Hematopoietic multipotent progenitor cell treated with erythropoietin and hydrocortisone succinate and interleukin-3 and kit ligand, for 17 days (in vitro differentiated cells): ENCODE measurements around the gene ONECUT3.
A peak's percentile ranks its signal among the peaks of the same experiment; 100 is the strongest.

Experiments used
- DNase-seq: peaks from one replicate; pipeline ENCODE4 v3.0.0-alpha.2; 2015; ENCODE audit warnings: low spot score

ONECUT3 gene

GRCh38 chr19:1814833-1815604 is 61.7 kb downstream of the ONECUT3 start:
- DNase-seq: no peak

DNA sequence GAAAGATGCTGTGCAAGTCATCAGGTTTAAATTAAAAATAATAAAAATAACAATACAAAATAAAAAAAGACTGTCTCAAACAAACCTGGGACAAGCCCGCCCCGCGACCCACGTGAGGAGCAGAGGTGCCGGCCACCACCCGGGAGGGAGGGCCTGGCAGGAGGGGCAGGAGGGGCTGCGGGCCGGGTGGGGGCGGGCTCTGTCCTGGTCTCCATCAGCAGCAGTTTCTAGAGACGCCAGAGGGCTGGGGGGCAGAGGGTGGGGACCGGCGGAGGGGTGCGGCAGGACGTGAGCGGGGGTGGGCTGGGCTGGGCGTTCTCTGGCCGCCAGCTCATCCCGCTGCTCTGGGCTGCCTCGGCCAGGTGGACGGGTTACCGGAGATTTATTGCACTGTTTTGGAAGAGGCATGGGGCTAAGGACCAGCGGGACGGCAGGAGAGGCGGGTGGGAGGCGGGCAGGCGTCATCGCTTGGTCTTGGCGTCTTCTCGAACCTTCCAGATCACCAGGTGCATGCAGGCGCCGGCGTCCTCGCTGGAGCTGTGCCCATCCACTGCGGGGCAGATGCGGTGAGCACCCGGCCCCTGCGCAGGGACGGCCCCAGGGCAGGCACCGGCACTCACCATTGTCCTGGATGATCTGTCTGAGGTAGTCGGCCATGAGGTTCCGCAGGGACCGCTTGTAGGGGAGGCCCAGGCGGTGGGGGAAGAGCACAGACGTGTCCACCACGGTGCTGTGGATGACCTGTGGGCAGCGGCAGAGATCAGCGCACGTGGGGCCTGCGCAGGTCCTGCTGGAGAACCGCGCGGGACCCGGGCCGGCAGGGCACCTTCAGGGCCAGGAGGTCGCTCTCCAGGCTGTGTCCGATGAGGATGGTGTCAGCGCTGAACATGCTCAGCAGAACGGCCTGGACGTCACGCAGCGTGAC is 62.6 kb downstream of the ONECUT3 start:
- DNase-seq: no peak

- DNase-seq: no peak
These were observed 63.4 kb downstream of the ONECUT3 start for GRCh38 chr19:1816530-1817298.

DNA sequence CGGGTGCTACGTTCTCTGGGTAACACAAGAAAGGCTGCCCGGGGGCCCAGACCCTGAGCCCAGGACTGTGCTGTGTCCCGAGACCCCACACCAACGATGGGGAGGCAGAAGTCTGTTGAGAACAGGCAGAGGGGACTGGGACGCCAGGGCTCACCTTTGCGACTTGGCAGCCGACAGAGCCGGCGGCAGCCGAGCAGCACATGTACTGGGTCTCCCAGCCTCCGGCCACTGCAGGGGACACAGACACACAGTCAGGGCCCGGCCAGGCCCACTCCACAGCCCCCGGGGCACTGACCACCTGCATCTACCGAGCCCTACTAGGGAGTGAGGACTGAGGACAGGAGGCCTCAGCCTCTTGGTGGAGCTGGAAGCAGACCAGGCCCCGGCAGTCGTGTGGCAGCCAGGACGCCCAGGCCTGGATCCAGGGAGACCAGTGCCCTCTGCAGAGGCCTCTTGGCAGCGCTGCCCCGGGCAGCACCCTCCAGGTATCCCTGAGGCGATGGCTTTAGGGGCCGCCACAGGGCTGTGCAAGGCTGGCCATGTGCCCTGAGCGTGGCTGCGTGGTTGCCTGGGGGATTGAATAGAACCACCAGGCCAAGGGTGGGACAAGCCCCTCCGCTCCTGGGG is 64.4 kb downstream of the ONECUT3 start:
- no peak for DNase-seq

DNA sequence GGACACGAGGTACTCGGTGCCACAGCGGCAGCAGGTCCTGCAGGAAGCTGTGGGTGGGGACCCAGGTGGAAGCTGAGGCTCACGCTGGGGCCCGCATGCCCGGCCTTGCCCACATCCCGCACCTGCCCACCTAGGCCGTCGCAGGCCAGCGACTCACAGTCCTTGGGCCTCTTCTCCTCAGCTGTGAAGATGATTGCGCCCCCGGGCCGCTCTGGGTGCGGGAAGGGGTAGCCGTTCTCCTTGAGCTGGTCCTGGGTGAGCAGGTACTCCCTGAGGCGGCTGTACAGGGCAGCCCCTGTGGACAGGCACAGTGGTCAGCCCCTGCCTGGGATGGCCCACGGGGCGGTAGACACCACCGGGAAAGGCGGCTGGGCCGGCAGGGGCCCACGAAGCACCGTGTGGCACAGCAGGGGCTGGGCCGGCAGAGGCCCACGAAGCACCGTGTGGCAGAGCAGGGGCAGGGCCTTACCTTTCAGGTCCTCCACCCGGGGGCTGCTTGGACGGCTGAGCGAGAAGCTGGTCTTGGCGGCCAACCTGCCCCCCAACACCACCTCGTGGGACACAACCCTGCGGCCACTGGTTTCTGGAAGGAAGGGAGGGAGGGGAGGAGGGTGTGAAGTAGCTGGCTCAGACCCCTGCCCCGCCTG is 65.4 kb downstream of the ONECUT3 start:
- DNase-seq: no peak

- no peak for DNase-seq
These were observed 66.3 kb downstream of the ONECUT3 start for GRCh38 chr19:1819341-1820255.

DNA sequence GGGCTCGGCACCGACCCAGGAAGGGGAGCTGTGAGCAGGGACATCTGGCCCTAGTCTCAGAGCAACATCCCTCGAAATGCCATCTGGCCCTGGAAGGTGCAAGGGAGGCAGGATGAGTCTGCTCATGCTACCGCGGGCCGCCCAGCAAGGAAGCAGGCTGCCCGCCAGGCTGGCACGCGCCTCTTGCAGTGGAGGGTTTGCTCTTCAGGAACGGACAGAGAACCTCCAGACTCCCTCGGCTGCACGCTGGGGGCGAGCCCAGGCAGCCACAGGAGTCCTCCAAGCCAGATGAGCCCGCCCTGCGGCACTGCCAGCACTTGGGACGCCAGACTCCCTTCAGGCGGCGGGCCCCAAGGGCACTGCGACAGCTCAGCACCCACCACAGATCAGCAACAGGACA is 68.9 kb downstream of the ONECUT3 start:
- DNase-seq: no peak

DNA sequence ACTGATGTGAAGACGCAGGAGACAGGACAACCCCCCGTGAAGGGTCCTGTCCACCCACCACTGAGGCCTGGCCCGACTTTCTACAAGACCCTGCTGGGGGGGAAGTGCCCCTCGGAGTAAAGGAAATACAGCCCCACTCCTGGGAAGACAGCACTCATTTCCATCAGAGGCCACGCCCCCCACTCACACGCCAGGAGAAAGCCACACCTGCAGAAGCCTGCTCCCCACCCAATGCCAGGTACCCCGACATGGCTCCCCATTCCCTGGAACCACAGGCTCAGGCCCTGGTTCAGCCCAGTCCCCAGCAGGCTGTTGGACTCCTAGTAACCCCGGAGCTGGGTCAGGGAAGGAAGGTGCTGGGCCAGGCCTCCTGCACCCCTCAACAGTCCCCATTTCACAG is 69.7 kb downstream of the ONECUT3 start:
- DNase-seq: no peak

DNA sequence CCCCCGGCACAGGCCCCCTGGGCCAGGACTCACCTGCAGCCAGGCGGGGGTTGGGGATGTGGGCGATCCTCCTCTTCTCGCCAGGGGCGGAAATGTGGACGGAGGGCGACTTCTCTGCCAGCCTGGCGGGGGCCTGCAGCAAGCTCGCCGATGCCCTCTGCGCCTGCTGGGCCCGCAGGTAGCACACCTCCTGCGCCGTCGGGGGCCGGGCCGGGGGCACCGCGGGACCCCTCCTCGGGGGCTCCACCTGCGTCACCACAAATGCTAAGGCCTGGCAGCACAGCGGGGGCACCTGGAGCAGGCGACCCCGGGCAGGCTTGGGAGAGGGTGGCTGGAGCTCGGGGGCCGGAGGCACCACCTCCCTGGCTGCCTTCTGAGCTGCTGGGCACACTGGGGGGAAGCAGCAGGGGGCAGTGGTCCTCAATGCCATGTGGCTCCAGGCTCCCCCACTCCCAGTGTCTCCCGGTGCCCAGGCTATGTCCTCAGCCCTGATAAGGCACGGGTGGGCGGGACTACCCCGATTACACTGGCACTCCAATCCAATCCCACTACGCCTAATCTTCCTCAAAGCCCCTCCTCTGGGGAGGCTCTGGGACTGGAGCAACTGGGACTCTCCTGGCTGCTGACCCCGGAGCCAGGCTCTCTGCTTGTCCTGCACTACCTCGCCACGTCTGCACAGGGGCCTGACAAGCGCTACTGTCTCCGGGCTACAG is 70.4 kb downstream of the ONECUT3 start:
- DNase-seq: no peak

DNA sequence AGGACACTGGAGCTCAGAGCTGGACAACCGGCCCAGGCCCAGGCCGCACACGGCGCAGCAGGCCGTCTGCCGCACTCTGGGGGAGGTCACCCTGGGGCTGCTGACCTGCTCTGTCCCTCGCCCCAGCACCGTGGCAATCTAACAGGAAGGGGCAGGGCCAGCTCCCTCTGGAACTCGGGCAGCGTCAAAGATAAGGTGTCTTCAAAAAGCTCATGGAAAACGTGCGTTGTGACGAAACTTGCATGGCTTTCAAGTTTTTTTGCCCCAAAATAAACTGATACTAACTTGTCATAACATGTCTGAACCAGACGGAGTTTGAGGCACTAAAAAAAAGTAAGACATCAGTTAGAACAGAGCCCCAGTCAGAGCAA is 70.9 kb downstream of the ONECUT3 start:
- no peak for DNase-seq

DNA sequence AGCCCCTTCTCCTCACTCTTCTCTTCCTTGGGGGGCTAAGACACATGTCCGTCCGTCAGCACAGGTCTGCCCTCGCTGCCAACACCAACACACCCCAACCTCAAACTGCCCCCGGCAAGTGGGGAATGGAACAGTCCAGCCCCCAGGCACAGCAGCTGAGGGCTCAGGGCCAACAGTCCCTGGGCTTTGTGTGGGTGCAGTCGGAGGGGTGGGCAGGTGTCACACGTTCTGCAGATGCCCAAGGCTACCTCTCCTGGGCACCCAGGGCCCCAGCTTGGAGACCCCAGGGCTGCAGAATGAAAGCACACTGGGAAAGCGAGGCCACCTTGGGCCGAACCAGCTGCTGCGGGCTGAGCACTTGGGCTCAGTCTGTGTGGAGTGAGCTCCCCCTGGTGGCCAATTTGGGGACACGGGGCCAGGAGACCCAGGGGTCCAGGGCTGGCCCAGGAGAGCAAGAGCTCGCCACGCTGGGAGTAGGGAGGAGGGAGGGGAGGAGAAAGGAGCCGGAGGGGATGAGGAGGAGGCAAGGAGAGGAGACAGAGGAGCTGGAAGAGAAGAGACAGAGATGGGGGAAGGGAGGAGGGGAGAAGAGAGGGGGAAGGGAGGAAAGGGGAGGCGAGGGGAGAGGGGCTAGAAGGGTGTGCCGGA is 72.7 kb downstream of the ONECUT3 start:
- DNase-seq: peak; percentile 86

DNA sequence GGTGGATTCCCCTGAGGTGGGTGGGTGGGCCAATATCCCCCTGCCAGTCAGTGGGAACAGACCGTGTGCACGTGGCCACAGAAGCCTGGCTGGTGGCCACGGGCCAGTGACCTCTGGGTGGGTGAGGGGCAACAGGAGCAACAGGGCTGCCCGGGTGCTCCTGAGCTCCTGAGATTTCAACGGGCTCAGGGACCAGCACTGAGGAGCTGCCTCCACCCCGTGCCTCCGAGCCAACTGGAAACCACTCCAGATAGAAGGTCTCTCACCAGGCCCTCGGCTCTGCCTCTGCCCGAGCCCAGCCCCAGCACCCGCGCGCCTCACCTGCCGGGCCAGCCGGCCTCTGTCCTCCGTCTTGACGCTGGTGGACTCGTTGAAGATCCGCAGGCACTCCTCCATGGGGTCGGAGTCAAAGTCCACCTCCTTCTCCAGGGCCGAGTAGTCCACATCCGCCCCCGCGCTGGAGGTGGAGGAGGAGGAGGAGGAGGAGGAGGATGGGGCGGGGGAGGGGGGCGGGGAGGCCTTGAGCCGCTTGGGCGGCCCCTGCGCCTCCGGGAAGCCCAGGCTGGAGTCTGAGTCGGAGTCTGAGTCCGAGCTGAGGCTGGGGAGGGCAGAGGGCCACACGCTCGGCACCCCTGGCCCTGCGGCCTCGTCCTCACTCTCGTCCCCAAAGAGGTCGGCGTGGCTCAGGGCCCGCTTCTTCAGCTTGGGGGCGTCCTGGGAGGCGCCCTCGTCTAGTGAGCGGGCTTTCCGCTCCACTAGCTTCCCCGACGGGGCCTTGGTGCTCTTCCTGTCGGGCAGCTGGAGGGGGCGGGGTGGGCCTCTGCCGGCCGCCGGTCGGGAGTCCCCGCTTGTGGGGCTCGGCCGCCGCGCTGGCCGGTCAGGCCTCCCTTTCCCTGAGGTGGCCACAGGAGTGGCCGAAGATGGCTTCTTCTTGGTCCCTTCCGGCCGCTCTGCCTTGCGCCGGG is 73.5 kb downstream of the ONECUT3 start:
- DNase-seq: no peak

DNA sequence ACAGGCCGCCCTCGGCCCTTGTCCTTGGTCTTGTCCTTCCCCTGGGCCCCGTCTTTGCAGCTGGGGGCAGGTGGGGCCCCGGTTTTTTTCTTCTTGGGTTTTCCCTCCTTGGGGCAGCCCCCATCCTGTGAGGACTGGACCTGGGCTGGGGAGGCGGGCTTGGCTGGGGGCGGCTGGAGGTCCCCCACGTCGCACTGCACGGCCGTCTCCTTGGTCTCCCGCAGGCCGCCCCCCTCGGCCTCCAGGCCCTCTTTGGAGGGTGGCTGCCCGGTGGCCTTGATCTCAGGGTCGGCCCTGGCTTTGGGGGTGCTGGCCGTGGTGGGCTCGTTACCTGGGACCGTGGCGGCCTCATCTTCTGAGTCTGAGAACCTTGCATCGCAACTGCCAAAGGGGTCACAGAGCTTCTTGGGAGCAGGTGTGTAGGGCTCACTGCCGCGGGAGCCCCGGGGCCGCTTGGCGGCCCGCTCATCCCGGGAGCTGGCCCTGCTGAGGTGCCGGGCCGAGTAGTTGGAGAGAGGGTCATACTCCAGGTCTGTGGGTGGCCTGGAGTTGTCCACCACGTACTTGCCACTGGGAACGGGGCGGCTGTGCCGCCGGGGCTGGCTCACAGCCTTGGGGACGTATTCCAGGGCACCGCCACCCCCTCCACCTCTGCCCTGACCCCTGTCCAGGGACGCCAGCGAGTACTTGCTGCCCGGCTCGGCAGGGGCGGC is 74.4 kb downstream of the ONECUT3 start:
- no peak for DNase-seq

- DNase-seq: no peak
These were observed 75.3 kb downstream of the ONECUT3 start for GRCh38 chr19:1828279-1829238.

DNA sequence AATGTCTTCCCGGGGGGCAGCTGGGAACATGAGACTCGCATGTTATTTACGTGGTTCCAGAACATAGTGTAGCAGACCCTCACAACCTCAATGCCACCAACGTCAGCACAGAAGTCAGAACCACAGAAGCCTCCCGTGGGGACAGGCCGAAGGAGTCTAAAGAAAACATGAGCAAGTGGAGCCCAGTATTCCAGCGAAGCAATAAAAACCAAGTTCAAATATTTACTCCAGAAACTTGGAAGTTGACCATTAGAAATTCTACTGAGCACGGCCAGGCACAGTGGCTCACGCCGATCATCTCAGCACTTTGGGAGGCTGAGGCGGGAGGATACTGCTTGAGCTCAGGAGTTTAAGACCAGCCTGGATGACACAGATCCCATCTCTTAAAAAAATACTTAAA is 76.7 kb downstream of the ONECUT3 start:
- no peak for DNase-seq

DNA sequence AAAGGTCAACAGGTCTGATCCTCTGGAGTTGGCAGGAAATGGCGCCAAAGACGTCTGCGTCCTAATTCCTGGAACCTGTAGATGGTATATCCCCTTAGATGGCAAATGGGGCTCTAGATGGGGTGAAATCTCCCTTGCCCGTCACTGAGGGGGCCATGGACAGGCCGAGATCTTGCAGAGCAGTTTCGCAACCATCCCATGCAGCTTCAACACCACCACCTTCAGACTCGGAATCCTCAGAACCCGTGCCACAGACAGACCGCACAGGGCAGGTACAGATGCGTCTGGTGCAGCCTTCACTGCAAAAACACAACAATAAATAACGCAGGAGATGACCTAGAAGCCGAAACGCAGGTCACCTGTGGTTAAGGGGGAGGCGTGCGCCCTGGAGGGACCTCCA is 77.3 kb downstream of the ONECUT3 start:
- DNase-seq: no peak
